Hematopoietic multipotent progenitor cell treated with erythropoietin and hydrocortisone succinate and interleukin-3 and kit ligand, for 15 days (in vitro differentiated cells): ENCODE results near the gene EEF1AKMT3.

Experiments
- DNase-seq: peaks from one replicate; pipeline ENCODE4 v3.0.0-alpha.2; 2015; ENCODE audit warnings: low spot score

Gene EEF1AKMT3

DNA sequence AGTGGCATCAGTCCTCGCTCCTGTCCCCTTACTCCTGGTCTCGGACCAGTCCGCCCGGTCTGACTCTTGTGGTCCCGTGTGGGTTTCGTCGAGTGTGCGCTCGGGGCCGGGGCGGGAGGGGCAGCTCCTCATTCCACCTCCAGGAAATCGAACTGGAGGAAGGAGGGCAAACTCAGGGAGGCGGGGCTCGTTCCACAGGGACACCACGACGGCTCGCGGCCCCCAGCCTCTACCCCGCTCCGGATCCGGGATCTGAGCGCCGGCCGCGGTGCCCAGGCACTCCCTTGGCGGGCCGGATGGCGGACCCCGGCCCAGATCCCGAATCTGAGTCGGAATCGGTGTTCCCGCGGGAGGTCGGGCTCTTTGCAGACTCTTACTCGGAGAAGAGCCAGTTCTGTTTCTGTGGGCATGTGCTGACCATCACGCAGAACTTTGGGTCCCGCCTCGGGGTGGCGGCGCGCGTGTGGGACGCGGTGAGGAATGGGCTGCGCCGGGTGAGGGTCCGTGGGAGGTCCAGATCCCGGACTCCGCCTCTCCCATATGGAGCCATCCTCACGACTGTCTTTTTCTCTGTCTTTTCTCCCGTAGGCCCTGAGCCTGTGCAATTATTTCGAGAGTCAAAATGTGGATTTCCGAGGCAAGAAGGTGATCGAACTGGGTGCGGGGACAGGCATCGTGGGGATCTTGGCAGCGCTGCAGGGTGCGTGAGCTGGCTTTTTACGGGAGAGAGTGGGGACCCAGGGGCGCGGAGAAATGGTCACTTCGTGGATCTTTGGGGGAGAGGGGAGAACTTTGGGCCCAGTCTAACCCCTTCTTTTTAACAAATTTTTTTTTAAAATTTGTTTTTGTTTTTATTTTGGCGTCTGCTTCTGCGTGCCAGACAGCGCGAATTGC is at the start of gene EEF1AKMT3:
EEF1AKMT3 (plus strand) TSS at position 186 of the 894 bp plus-strand sequence; CDS start at position 297, 111 bp downstream.
- DNase-seq, result no peak

DNA sequence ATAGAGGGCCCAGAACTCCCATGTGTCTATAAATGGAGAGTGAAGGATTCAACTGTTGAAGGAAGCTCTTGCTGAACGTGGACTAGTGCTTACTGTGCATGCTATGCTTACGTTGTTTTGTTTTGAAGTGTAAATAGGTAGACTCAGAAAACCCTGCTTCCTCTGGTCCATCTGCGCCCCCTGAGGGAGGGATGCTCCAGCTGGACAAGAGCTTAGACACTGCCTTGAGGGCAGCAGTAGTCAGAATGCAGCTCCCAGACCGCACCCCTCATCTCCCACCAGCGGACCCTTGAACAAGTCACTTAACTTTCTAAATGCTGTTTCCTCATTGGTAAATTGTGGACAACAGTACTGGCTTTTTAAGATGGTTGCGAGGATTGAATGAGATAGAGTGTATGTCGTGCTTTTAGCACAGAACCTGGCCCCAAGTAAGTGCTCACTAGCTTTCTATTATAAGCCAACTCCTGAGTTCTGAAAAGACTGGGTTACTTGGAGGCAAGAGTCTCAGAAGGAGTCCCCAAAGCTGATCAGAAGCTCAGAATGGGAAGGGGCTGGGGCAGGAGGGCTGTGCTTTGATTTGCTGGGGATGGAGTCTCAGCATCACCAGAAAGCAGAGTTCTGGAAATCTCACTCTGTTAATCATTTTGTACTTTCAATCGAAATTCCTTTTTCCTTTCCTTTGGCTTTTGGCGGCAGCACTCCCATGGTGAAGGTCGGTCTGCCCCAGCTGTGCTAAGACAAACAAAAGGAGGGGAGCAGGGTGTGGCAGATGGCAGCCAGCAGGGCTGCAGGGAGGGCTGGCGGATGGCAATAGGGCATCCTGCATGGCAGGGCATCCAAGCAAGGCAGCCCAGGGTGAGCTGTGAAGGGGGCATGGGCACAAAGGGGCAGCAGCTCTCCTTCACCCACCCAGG is 49.4 kb upstream of the EEF1AKMT3 start:
- DNase-seq, result no peak

GRCh38 chr12:57723630-57723962 is 48.8 kb upstream of the EEF1AKMT3 start:
- DNase-seq, result no peak

DNA sequence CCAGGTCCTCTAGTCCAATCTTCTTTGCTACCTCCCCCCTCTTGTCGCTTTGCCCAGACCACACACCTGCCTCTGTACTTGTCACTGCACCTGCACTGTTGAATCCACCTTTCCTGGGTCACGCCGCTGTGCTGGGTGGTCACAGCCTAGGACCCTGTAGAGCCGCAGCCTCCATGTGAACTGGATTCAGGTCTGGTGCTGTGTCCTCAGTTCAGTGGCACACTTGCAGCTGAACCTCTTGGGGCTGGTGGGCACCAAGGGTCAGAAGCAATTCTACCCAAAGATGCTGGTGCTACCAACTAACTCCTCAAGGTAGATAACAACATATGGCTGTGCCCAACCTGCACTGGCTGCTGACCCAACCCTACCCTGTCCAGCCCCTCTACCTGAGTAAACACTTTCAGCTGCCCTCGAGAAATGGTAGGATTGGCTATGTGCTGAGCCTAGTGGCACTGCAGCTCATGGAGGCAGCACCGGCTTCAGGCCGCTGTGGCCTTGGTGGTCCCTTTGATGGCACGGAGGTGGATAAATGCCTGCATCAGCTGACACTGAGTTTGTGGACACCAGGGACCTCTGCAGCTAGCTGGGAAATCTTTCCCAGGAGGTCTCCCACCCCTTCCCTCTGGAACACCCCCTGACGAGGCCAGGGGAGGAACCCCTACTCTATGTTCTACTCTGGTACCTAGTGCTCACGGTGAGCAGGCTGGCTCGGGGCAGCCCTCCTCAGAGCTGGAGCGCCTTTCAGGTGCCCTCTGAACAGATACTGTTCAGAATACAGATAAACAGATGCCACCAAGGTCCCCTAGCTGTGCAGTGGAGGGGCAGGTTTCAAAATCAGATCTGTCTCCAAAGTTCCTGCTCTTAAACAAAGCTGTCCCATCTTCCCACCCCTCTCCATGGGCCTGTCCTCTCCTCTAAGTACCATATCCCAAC is 48.1 kb upstream of the EEF1AKMT3 start:
- DNase-seq, result no peak

DNA sequence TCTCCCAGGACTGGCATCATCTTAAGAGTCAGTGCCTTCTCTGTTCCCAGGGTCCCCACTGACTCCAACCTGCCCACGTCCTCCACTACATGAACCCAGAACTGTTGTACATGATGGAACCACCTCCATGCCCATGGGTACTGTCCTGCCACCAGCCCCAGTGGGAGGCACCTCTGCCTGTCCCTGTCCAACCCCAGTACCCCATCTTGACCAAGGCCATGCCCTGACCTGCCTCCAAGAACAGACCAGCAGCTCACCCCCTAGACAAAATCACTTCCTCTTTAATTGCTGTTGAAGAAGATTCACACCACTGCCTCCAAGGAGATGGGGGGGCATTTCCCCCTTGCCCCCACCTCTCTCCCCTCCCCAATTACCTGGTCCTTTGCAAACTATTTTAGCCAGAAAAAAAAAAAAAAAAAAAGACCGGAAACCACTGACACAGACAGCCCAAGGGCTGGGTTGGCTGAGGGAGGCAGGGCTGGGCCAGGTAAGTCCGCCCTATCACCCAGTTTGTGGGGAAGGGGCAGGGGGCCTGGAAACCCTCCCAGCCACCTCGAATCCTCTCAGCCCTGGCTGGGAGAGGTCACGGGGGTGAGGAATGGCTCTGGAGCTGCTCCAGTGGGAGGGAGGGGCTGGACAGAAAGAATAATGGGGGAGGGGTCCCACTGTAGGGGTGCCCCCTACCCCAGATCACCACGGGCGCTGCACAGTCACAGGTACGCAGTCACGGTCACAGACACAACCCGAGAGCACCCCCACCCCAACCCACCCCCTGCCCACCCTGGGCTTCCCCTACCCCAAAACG is 47.3 kb upstream of the EEF1AKMT3 start:
- DNase-seq, result no peak

DNA sequence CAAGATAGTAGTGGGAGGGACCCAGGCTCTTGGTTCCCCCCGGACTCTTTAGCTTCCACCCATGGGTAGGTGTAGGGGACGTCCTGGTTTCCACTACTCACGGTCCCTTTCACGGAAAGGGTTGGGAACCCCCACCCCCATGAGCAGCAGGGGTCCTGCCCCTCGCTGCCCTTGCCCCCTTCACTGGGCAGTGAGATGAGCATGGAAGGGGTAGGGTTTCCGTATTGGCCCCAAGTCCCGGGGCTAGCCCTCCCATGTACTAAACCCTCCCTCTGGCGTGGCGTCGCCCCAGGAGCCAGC is 46.6 kb upstream of the EEF1AKMT3 start:
- DNase-seq, result no peak

DNA sequence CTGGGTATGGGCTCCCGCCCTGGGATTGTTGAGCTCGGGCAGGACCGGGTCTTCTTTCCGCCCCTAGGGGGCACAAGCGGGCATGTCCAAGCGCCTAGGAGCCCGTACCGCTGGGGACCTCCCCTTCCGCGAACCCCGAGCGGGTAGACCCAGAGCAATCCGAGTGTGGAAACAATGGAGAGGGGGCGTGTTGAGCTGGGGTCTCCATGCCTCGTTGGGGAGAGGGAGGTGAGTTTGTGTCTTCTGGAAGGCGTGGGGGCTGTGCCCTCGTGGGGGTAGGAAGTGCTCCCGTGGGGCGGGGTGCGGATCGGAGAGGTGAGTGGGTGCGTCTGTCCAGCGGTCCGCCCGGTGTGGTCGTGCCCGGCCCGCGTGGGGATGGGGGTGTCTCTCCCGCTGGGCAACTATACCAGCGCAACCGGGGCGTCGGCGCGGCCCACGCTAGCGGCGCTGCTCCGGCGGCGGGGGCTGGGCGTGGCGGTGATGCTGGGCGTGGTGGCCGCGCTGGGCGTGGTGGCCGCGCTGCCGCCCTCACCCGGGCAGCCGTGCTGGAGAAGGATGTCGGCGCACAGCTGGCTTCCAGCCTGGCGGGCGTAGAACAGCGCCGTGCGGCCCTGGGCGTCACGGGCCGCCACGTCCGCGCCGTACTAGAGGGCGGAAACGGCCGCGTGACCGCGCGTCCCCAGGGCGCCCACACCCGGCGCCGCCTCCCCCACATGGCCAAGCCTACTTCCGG is 46.1 kb upstream of the EEF1AKMT3 start:
- DNase-seq, result peak; percentile 15

DNA sequence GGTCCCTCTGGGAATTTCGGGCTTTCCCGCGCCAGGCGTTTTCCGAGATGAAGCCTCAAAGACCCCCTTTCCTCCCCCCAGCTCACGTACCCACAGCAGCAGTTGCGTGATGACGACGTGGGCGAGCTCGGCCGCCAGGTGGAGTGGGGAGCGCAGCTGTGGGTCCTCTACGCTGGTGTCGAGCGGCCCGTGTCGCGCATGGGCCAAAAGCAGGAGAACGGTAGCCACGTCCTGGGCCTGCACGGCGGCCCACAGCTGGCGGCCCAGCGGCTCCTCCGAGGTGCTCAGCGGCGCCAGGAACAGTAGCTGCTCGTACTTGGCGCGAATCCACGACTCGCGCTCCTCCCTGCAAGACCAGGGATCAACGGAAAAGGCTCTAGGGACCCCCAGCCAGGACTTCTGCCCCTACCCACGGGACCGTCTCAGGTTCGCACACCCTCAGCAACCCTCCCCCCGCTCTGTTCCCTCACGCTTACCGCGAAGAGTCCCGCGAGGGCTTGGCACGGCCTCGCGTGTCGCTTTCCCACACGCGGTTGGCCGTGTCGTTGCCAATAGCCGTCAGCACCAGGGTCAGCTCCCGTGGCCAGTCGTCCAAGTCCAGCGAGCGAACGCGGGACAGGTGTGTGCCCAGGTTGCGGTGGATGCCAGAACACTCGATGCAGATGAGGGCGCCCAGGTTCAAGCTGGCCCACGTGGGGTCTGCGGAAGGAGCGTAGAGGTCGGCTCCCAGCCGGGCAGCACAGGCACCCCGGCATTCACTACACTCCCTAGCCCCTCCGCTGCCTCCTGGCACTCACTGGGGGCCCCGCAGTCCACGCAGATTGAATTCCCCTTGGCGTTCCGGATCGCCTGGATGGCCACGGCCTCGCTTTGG is 45.3 kb upstream of the EEF1AKMT3 start:
- no peak for DNase-seq

- no peak for DNase-seq
These were observed 44.5 kb upstream of the EEF1AKMT3 start for GRCh38 chr12:57727758-57728395.

DNA sequence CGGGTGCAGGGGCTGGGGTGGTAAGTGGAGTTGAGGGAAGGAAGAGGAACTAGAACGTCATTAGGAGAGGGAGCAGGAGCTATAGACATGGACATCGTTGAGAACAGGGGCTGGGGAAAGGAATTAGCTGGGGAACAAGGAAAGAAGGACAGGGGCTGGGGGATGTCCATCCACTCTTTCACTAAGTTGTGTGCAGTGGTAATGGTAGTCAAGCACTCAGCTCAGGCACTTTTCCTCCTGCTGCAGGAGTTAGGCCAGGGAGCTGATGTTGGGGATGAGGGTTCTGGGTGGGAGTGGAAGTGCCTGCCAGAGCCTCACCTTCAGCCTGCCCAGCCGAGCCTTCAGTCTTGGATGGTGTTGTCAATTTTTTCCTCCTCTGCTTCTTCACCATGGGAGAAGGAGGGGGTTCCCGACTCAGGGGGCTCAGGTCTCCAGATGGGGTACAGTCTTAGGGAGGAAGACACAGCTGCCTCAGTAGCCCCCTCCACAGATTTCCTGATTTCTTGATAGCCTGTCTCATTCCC is 43.0 kb upstream of the EEF1AKMT3 start:
- no peak for DNase-seq

DNA sequence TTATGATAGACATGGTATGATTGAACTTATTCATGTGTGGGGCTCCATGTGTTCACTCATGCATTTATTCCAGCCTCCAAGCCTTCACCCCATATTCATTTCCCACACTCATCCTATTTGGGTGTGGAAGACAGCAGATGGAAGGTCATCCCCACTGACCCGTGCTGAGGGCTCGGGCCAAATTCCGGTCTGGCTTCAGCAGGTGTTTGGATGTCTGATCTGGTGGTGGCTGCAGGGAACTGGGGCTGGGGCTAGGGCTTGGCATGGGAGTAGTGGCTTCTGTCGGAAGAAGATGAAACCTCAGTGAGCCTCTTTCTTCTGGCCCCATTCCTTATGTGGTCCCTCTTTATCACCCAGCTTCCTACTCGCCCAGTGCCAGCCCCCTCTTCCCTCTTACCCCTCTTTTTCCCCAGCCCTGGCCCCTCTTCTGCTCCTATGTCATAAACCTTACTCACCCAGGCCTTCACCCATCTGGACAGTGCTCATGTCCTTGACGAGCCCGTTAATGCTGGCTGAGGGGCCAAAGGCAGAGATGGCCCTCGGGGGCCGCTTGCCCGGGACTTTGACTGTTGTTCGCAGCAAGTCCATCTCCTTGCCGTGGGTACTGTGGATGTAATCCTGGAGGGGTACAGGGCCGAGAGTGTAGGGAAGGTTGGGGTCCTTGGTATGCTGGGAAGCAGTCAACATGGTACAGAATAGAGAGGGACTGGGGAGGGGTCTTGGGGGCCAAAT is 41.9 kb upstream of the EEF1AKMT3 start:
- DNase-seq, result no peak

DNA sequence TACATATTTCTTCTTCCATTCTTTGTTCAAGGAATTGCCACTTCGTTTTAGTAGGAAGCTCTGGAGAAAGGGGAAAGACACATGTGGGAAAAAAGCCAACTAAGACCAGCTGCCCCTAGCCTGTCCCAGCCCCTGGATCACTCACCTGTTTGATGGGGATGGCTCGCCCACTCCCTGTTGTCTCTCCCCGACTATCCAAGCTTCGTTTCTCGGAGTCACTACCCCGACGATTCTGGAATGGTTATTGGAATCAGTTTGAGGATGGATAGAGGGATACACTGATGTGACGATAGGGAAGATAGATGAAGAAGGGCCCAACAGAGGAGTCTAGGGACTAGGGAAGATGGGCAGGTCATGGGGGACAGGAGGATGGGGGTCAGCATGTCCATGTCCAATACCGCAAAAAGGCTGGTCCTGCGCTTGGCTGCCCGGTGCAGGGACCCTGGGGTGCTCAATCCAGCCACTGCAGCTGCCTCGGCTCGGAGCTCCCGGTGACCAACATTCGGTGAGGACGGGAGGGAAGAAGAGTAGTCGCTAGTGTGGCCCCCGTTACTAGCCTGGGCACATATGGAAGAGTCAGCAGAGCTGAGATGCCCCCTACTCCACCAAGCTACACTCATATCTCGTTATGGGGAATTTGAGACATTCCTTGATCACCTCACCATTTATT is 40.9 kb upstream of the EEF1AKMT3 start:
- DNase-seq, result no peak

GRCh38 chr12:57732270-57732669 is 40.1 kb upstream of the EEF1AKMT3 start:
- DNase-seq, result no peak

DNA sequence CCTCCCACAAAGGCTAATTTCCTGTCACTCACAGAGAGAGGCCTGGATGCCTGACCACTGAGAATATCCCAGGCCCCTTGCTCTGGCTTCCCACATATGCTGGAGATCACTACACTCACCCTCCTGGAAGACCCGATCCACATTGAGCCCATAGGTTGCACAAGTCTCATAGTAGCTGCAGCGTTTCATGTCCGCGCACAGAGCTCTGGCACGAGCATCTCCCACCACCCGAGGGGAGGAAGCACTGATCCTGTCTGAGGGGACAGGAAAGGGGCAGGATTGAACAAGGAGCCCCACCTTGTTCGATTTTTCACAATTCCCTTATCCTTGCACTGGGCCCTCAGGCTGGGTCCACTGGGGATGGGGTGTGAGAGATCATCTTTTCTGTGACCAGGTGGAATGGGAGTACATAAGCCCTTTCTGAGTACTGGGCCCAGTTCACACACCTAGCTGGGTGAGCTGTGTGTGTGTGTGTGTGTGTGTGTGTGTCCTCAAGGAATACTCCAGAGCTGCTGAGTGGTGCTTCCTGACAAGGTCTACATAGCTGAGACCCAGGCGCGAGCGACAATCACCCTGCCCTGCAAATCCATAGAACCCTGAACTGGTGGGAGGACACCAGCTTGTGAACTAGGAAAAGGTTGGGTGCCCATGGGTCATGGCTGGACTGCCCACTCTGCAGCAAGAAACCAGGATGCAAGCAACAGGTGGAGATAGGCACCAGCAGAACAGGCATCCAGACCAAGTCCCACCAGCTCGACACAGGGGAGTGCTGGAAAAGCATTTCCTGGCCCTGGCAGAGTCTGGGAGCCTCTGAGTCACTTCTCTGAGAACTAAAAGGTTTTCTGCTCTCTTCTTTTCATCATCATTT is 39.5 kb upstream of the EEF1AKMT3 start:
- DNase-seq, result no peak

- no peak for DNase-seq
These were observed 38.5 kb upstream of the EEF1AKMT3 start for GRCh38 chr12:57733928-57734327.

GRCh38 chr12:57734591-57734990 is 37.8 kb upstream of the EEF1AKMT3 start:
- DNase-seq, result no peak
